Glomerular endothelial cell (primary cell): Measurements from ENCODE around the gene SRRM5. TPM values are rescaled to one million over a fixed set of nuclear protein-coding genes. Genes with fewer than 3 reads are reported as not detected.
"Not testable (repeated sequence)": the region's sequence is repeated elsewhere in the genome, so short reads cannot be mapped to it uniquely, and the experiment has no call there.

Source experiments
- DNase-seq: peaks from one replicate; pipeline ENCODE4 v3.0.0-alpha.2; 2011; ENCODE audit warnings: low read depth, low spot score; ENCODE audit errors: extremely low read depth
- total RNA-seq: library from RNA; depleted of rRNA; stranded (reverse); fragments of >200 nt; gene quantifications from 2 replicates; pipeline ENCODE4 v1.2.3, GENCODE V29; 2015

Gene SRRM5
- total RNA-seq, result 0.29 TPM in 1 of 2 replicates, not detected in the other

GRCh38 chr19:43611788-43612187, at the start of gene SRRM5:
Gene SRRM5, plus strand, starts transcription at chr19:43612088. Its CDS starts 34 bp downstream, at chr19:43612122.
- no peak for DNase-seq

GRCh38 chr19:43562226-43562697, 49.6 kb upstream of the SRRM5 start:
- DNase-seq, result no peak

- DNase-seq, result no peak
These were observed 49.1 kb upstream of the SRRM5 start for GRCh38 chr19:43562698-43563241.

- no peak for DNase-seq
These were observed 48.0 kb upstream of the SRRM5 start for GRCh38 chr19:43563816-43564457.

GRCh38 chr19:43564800-43565199, 47.1 kb upstream of the SRRM5 start:
- DNase-seq, result no peak

GRCh38 chr19:43569657-43570056, 42.2 kb upstream of the SRRM5 start:
- DNase-seq, result no peak

GRCh38 chr19:43570174-43570791, 41.6 kb upstream of the SRRM5 start:
- no peak for DNase-seq

- no peak for DNase-seq
These were observed 39.7 kb upstream of the SRRM5 start for GRCh38 chr19:43572171-43572588.

GRCh38 chr19:43574424-43575155, 37.3 kb upstream of the SRRM5 start:
- no peak for DNase-seq

- DNase-seq, result peak; percentile 89
These were observed 36.5 kb upstream of the SRRM5 start, which contains the start of the genes PINLYP and XRCC1 for GRCh38 chr19:43575156-43575950. Gene PINLYP, plus strand, starts transcription at chr19:43575801. Its CDS starts 1,391 bp downstream, at chr19:43577192. Gene XRCC1, minus strand, starts transcription at chr19:43575527. Its CDS starts 69 bp downstream, at chr19:43575458.

GRCh38 chr19:43575955-43576878, 35.7 kb upstream of the SRRM5 start:
- DNase-seq, result no peak

GRCh38 chr19:43578787-43579186, 33.1 kb upstream of the SRRM5 start:
- DNase-seq, result no peak

- no peak for DNase-seq
These were observed 30.4 kb upstream of the SRRM5 start for GRCh38 chr19:43581467-43581866.

- DNase-seq, result no peak
These were observed 29.4 kb upstream of the SRRM5 start for GRCh38 chr19:43582495-43582894.

- no peak for DNase-seq
These were observed 27.4 kb upstream of the SRRM5 start for GRCh38 chr19:43584484-43584883.

- no peak for DNase-seq
These were observed 25.5 kb upstream of the SRRM5 start for GRCh38 chr19:43586346-43586745.

GRCh38 chr19:43587029-43587428, 24.9 kb upstream of the SRRM5 start:
- not testable (repeated sequence) for DNase-seq

- DNase-seq, result no peak
These were observed 22.6 kb upstream of the SRRM5 start for GRCh38 chr19:43589277-43589676.

- no peak for DNase-seq
These were observed 22.2 kb upstream of the SRRM5 start for GRCh38 chr19:43589678-43590077.
